Frontal cortex (tissue), 4 donors: ENCODE results near the gene TDP1. TPM values are rescaled to one million over a fixed set of nuclear protein-coding genes. Genes with fewer than 3 reads are reported as not detected.
"Not testable (repeated sequence)": the region's sequence is repeated elsewhere in the genome, so short reads cannot be mapped to it uniquely, and the experiment has no call there.

ENCODE experiments used
- DNase-seq, 2 donors: peaks; one replicate each; pipeline ENCODE4 v3.0.0; 2012; ENCODE audit warnings: low spot score in 2 of 2
- FAIRE-seq: peaks from 2 replicates; lab custom pipeline; 2012; peaks lifted over from hg19 to GRCh38; lab: Jason Lieb, UNC
- total RNA-seq: library from RNA; depleted of rRNA; stranded (reverse); fragments of >200 nt; gene quantifications from one replicate; pipeline ENCODE4 v1.2.3, GENCODE V29; 2014
- donor health status: control.
- donor health status: control.
- donor health status: control.

Gene TDP1
- total RNA-seq, 1 donor from 2014 or later: 37.1 TPM

DNA sequence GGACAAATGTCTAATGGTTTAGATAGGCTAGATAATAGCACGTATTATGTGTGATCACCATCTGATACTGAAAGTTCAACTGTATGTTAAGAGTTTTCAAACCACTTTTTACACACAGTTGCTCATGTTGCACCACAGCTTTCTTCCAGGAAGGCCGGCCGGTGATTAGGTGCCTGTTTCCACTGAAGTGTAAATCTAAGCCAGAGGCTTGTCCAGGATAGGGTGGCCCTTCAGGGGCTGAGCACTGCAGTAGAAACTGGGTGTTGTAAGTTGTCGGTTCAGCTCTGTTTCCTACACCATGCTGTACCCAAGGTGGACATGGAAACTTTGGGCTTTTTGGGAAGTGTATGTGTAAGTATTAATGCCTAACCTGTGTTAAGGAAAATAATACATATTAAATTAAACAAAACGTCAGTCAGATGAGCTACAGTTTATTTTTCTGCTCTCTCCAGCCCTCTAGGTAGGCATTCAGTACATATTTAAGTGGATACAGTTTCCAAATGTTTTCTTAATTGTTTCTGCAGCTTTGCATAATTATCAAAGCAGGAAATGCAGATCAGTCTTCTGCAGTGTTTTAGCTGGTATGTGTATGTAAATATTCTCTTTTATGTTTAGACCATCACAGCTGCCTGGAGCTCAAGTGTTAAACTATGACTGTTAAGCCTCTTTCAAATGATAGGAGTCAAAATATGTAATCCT is 30.9 kb downstream of the TDP1 start:
- FAIRE-seq (no peak), DNase-seq (no peak)

DNA sequence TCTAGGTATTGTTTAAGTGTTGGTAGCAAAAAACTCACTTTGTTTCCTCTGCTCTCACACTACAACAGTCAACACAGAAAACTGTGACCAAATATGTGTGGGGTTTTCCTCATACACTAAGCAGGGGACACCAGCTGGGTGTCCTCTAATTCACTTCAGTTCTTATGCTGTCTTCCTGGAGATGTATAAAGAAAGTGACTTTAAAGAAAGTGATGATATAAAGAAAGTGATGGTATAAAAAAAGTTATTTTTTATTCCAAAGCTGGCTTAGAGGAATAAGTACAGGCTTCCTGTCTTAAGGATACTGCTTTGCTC is 31.4 kb downstream of the TDP1 start:
- FAIRE-seq: no peak

GRCh38 chr14:89988787-89989186 is 33.1 kb downstream of the TDP1 start:
- no peak for FAIRE-seq
- DNase-seq: no peak

More for the DNA sequence above, 31.4 kb downstream of the TDP1 start:
- DNase-seq: no peak

DNA sequence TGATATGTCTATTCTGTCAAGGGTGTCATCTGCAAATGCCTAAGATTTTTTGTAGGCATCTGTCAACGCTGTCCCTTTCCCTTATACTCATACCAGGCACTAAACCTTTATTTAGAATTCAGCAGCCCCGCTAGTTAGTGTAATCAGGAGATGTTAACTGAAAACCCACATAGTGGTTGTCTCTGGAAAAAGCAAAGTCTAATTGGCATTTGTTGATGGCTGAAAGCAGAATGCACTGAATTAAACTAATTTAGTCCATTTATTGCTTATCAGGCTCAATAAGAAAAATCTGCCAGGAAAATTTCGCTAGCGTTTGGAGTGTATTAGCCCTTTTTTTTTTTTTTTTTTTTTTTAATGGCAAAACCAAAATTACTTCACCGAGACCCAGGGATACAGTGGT is 34.5 kb downstream of the TDP1 start:
- DNase-seq (no peak), FAIRE-seq (no peak)

- FAIRE-seq (no peak), DNase-seq (no peak)
These were observed 35.0 kb downstream of the TDP1 start for GRCh38 chr14:89990623-89991275.

DNA sequence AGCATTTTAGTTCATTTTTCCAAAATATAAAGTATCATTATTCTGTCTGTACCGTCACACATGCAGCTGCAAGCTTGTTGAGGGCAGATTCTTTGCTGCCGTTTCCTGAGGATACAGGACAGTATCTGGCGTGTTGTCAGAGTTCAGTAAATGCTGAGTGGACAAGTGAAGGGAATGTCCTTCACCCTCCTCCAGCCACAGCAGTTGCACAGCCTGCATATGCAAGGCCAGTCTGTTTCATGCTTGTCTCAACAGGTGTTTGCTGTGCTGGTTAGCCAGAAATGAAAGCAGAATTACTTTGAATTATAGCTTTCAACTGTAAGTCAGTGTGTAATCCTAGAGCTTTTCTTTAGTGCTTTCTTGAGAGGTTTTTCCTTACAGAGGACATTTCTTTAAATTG is 36.5 kb downstream of the TDP1 start:
- no peak for DNase-seq
- no peak for FAIRE-seq

DNA sequence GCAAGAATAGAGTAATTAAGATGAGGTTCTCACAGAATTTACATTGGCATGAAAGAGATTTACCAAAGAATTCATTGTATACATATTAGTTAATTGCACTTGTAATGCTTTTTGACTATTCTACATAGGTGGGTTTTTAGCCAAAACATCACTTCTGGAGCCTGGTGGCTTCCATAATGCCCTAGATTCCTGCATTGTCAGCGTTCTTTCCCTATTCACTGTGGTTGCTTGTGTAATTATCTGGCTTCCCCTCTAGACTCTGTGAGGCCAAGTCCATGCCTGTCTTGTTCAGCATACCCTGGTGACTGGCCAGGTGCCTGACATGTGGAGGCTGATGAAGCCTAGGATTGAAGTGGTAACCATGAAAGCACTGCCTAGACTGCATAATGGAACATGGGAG is 41.2 kb downstream of the TDP1 start:
- FAIRE-seq (no peak), DNase-seq (no peak)

DNA sequence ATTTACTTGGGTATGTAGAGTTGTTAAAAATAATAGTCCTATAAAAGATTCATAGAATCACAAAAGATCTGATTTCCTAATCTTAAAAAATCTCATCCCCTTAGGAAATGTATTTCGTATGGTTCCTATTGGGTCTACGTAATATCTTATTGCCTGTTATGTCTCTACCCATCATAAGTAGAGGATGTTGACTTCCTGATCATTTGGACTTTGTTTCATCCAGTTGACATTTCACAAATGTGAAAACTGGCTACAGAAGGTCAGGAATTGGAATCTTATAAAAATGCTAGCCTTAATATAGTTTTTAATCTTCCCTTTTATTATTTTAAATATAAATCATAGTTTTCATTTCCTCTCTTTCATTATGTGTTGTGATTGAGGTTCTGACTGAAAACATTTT is 45.2 kb downstream of the TDP1 start:
- no peak for DNase-seq
- no peak for FAIRE-seq

DNA sequence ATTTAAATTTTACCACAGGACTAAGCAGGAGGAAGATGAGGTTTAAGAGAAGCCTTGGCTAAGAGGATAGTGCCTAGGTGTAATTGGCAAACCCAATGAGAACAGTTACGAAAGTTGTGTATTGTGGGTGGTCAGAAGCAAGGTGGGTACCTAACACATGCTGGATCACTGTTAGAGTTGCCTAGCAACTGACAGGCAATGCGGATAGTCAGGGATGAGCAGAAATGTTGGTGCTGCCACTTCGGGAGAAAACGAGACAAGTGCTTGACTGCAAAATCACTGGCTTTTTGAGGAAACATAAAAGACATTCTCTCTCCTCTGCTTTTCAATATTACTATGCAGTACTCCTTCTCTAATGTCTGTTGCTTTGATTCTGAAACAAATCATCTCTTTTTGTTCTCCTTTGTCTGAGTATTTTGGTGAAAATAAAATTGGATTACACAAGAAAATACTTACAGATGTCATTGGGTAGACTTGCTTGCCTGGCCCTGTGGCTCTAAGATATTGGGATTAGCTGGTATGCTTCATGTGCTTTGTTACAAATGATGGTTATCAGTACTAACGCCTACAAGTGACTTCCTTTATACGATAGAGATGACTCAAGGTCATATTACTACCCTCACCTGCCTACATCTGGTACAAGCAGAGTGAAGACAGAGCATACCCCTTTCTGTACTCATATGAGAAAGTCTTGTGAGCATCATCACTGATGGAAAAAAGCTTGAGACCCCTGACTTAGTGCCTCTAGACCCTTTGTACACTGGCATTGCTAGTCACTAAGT is 48.0 kb downstream of the TDP1 start:
- DNase-seq (no peak), FAIRE-seq (no peak)

DNA sequence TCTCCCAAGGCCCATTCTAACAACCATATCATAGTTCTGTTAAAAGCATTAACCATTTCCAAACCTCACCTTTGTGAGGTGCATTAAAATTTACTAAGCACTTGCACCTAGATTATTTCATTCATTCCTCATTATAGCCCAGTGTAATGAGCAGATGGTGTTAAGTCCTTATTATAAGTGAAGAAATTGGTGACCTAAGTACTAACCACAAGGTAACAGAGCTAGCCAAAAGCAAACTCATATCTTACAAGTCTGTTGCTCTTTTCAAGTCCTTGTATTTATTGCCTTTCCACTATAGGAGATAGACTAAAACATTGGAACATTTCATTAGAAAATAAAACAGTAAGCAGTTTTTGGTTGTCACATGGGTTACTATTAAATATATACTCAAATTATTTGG is 49.7 kb downstream of the TDP1 start:
- FAIRE-seq: no peak
- DNase-seq: no peak

- no peak for DNase-seq
- no peak for FAIRE-seq
These were observed 50.3 kb downstream of the TDP1 start for GRCh38 chr14:90005939-90006530.

GRCh38 chr14:90017371-90017770 is 61.6 kb downstream of the TDP1 start:
- FAIRE-seq (no peak), DNase-seq (no peak)

- no peak for DNase-seq
- no peak for FAIRE-seq
These were observed 64.2 kb downstream of the TDP1 start for GRCh38 chr14:90019824-90020523.

- FAIRE-seq (no peak), DNase-seq (no peak)
These were observed 67.6 kb downstream of the TDP1 start for GRCh38 chr14:90023176-90023896.

DNA sequence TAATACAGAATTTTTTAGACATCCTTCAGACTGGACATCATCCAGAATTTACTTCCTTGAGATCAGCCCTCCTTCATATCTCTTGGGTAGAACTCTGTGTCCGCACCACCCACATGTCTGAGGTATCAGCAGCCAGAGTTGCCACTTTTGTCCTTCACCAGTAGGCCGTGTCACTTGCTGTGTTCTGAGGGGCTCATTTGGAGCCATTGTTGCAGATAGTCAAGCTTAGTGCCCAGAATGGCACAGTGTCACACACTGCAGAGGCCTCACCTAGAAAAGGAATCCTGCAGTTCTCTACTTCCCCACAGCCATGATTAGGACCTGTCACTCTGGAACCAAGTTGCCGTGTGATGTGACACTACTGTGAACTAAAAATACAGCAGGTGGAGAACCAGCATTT is 69.2 kb downstream of the TDP1 start:
- no peak for DNase-seq
- no peak for FAIRE-seq

DNA sequence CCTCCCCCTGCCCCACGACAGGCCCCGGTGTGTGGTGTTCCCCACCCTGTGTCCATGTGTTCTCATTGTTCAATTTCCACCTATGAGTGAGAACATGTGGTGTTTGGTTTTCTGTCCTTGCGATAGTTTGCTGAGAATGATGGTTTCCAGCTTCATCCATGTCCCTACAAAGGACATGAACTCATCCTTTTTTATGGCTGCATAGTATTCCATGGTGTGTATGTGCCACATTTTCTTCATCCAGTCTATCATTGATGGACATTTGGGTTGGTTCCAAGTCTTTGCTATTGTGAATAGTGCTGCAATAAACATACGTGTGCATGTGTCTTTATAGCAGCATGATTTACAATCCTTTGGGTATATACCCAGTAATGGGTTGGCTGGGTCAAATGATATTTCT is 70.9 kb downstream of the TDP1 start:
- FAIRE-seq, DNase-seq: not testable (repeated sequence)

GRCh38 chr14:90027842-90028241 is 72.1 kb downstream of the TDP1 start:
- no peak for DNase-seq
- no peak for FAIRE-seq

- DNase-seq (no peak), FAIRE-seq (no peak)
These were observed 78.4 kb downstream of the TDP1 start for GRCh38 chr14:90034156-90034555.

- no peak for FAIRE-seq
- DNase-seq: no peak
These were observed 79.3 kb downstream of the TDP1 start for GRCh38 chr14:90034835-90035525.
